Superior temporal gyrus (tissue), 1 donor: ENCODE measurements around the gene SNX9.

ENCODE experiments used
- DNase-seq: peaks from one replicate; pipeline ENCODE4 v3.0.0-alpha.2; 2016; ENCODE audit errors: extremely low spot score

SNX9 gene

GRCh38 chr6:157978021-157978783 is 155.2 kb downstream of the SNX9 start:
- DNase-seq: no peak

- no peak for DNase-seq
Observed at GRCh38 chr6:157980288-157981131, 157.5 kb downstream of the SNX9 start.

GRCh38 chr6:157981132-157981394 is 158.0 kb downstream of the SNX9 start:
- DNase-seq: no peak

- DNase-seq: peak; percentile 51
Observed at GRCh38 chr6:157981395-157982101, 158.5 kb downstream of the SNX9 start, which contains the start of gene SYNJ2. SYNJ2 (plus strand) TSS chr6:157981863; CDS start chr6:157981962, 99 bp downstream.

GRCh38 chr6:157982102-157982562 is 159.1 kb downstream of the SNX9 start:
- peak; percentile 44 for DNase-seq

GRCh38 chr6:157982563-157983405 is 159.7 kb downstream of the SNX9 start:
- DNase-seq: peak; percentile 69

- DNase-seq: no peak
Observed at GRCh38 chr6:157983406-157984119, 160.5 kb downstream of the SNX9 start.

- peak; percentile 33 for DNase-seq
Observed at GRCh38 chr6:157984128-157984527, 161.1 kb downstream of the SNX9 start.

- DNase-seq: peak; percentile 11
Observed at GRCh38 chr6:157984686-157985225, 161.7 kb downstream of the SNX9 start.

GRCh38 chr6:157985378-157986155 is 162.5 kb downstream of the SNX9 start:
- DNase-seq: peak; percentile 64

GRCh38 chr6:157987788-157988699 is 165.0 kb downstream of the SNX9 start:
- no peak for DNase-seq

GRCh38 chr6:157988700-157989063 is 165.6 kb downstream of the SNX9 start:
- no peak for DNase-seq

- peak; percentile 23 for DNase-seq
Observed at GRCh38 chr6:157989541-157990289, 166.7 kb downstream of the SNX9 start.

GRCh38 chr6:157990321-157991066 is 167.4 kb downstream of the SNX9 start:
- peak; percentile 14 for DNase-seq

GRCh38 chr6:157991067-157991432 is 168.0 kb downstream of the SNX9 start:
- no peak for DNase-seq

GRCh38 chr6:157993076-157993475 is 170.0 kb downstream of the SNX9 start:
- peak; percentile 41 for DNase-seq

GRCh38 chr6:157994125-157994795 is 171.2 kb downstream of the SNX9 start:
- peak; percentile 88 for DNase-seq
